ENCODE results near the gene TMEM125.

DNA sequence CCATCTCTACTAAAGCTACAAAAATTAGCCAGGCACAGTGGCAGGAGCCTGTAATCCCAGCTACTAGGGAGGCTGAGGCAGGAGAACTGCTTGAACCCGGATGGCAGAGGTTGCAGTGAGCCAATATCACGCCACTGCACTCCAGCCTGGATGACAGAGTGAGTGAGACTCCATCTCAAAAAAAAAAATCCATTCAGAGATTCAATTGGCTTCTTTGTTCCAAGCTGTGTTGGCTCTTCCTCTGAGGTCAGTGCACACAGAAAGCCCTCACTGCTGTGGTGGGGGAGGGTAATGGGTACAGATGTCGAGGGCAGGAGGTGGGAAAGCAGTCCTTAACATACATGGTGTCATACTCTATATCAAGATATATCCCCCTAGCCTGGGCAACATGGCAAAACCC, 45.7 kb downstream of the TMEM125 start:
- TF ChIP-seq, protein P1, sequence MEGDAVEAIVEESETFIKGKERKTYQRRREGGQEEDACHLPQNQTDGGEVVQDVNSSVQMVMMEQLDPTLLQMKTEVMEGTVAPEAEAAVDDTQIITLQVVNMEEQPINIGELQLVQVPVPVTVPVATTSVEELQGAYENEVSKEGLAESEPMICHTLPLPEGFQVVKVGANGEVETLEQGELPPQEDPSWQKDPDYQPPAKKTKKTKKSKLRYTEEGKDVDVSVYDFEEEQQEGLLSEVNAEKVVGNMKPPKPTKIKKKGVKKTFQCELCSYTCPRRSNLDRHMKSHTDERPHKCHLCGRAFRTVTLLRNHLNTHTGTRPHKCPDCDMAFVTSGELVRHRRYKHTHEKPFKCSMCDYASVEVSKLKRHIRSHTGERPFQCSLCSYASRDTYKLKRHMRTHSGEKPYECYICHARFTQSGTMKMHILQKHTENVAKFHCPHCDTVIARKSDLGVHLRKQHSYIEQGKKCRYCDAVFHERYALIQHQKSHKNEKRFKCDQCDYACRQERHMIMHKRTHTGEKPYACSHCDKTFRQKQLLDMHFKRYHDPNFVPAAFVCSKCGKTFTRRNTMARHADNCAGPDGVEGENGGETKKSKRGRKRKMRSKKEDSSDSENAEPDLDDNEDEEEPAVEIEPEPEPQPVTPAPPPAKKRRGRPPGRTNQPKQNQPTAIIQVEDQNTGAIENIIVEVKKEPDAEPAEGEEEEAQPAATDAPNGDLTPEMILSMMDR (IDR thresholded peaks at IDR 0.05 in 2 of 3, conservative IDR thresholded peaks at IDR 0.05 in 1 of 3; ENCODE audit: control insufficient read depth in 2 of 3, extremely low read depth in 1 of 3, insufficient read depth in 1 of 3, low read depth in 3 of 3, low read length in 3 of 3): no peak
- TF ChIP-seq EP300 (IDR thresholded peaks at IDR 0.05; ENCODE audit: borderline replicate concordance in 1 of 2, control insufficient read depth in 1 of 2, low read depth in 2 of 2, low read length in 2 of 2) (no peak), POLR2A (IDR thresholded peaks at IDR 0.05; ENCODE audit: low read depth, low read length) (no peak), FOXM1 (IDR thresholded peaks at IDR 0.05; ENCODE audit: low read depth, low read length) (no peak), RELA (IDR thresholded peaks at IDR 0.05; ENCODE audit: borderline replicate concordance, partially characterized antibody) (no peak), MYC (IDR thresholded peaks at IDR 0.05; ENCODE audit: insufficient read depth, insufficient read length, insufficient replicate concordance, low read length, severe bottlenecking) (no peak), POLR2AphosphoS5 (IDR thresholded peaks at IDR 0.05; ENCODE audit: low read length) (no peak), ZNF274 (IDR thresholded peaks at IDR 0.05; ENCODE audit: insufficient read depth, insufficient read length) (no peak)

Data from GM12878 (cell line).